ENCODE data around the gene FAM90A1. TPM values are rescaled to one million over a fixed set of nuclear protein-coding genes. Genes with fewer than 3 reads are reported as not detected.

FAM90A1 gene
- total RNA-seq, 1 donor from 2014 or later = under 0.01 TPM

Other genes starting within 250 kb of the FAM90A1 start
- gene FOXJ2, start 194.9 kb downstream of the FAM90A1 start, total RNA-seq = 3.1 and 3.4 TPM in 2 replicates
- gene C3AR1, start 161.3 kb downstream of the FAM90A1 start, total RNA-seq = 0.22 TPM in 1 of 2 replicates, not detected in the other
- 18.5 and 32.7 TPM in 2 replicates for gene NECAP1, start 145.3 kb downstream of the FAM90A1 start, total RNA-seq
- gene CLEC4A, start 104.0 kb downstream of the FAM90A1 start, total RNA-seq = not detected in 2 replicates
- not detected in 2 replicates for gene ZNF705A, start 70.6 kb downstream of the FAM90A1 start, total RNA-seq
- gene CLEC6A, start 228.3 kb upstream of the FAM90A1 start, total RNA-seq = not detected in 2 replicates